ENCODE data around the gene COL4A2.

The COL4A2 gene

DNA sequence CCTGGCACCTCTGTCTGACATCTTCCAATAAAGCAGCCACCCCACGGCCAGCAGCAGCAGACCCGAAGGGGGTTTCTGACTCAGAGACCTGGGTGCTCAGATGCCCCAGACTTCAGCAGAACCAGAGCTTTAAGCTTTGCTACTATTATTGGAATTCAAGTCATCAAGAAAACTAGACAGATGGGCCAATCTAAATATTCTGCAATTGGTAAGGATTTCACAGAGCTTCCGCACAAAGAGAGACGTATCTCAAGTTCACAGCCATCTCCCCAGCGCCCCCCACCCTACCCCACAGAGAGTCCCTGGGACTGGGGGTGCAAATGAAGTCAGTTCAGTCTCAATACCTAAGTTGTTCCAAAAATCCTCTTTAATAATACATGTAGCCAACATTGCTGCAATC, 215.6 kb downstream of the COL4A2 start:
- Histone ChIP-seq H3K4me3 (IDR thresholded peaks at IDR 0.05; ENCODE audit: insufficient read depth, low read depth, low read length) (no peak overlapping the region), H3K27me3 (ENCODE audit: insufficient read depth, low read depth) (no peaks in the 10 kb centered on the region), H3K9ac (no peak overlapping the region), H3K79me2 (ENCODE audit: insufficient read depth, low read depth) (no peaks in the 10 kb centered on the region), H3K36me3 (ENCODE audit: insufficient read depth) (no peaks in the 10 kb centered on the region), H3K27ac (no peak overlapping the region), H3K4me2 (no peak overlapping the region), H3K4me1 (ENCODE audit: low read depth, poor library complexity, severe bottlenecking) (peaks cover 29% of the 10 kb centered on the region), H4K20me1 (ENCODE audit: insufficient read depth) (no peaks in the 10 kb centered on the region), H2AFZ (ENCODE audit: low read depth) (no peak overlapping the region)
- TF ChIP-seq, protein P1, sequence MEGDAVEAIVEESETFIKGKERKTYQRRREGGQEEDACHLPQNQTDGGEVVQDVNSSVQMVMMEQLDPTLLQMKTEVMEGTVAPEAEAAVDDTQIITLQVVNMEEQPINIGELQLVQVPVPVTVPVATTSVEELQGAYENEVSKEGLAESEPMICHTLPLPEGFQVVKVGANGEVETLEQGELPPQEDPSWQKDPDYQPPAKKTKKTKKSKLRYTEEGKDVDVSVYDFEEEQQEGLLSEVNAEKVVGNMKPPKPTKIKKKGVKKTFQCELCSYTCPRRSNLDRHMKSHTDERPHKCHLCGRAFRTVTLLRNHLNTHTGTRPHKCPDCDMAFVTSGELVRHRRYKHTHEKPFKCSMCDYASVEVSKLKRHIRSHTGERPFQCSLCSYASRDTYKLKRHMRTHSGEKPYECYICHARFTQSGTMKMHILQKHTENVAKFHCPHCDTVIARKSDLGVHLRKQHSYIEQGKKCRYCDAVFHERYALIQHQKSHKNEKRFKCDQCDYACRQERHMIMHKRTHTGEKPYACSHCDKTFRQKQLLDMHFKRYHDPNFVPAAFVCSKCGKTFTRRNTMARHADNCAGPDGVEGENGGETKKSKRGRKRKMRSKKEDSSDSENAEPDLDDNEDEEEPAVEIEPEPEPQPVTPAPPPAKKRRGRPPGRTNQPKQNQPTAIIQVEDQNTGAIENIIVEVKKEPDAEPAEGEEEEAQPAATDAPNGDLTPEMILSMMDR (conservative IDR thresholded peaks at IDR 0.05; ENCODE audit: low read depth, low read length): no peak

DNA sequence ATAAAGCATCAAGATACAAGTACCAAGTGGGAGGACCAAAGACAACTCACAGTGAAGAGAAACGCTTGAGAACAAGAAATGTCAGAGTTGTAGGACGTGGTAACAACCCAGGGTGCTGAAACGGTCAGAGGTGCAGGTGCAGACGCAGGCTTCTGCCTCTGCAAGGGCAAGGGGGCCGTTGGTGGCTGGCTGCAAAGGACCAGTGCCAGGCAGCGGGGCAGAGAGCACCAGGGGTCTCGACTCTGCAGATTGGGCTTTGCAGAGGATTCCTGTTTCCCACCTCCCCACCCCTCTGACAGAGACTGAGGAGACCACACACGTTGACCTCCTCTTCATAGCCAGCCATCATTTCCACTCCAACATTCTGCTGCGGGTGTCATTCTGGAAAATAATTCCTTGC, 216.1 kb downstream of the COL4A2 start:
- no peaks in the 10 kb centered on the region for H4K20me1 ChIP-seq (ENCODE audit: insufficient read depth)
- no peaks in the 10 kb centered on the region for H3K27me3 ChIP-seq (ENCODE audit: insufficient read depth, low read depth)
- H3K36me3 ChIP-seq (ENCODE audit: insufficient read depth): no peaks in the 10 kb centered on the region
- H3K79me2 ChIP-seq (ENCODE audit: insufficient read depth, low read depth): no peaks in the 10 kb centered on the region
- peaks cover 29% of the 10 kb centered on the region for H3K4me1 ChIP-seq (ENCODE audit: low read depth, poor library complexity, severe bottlenecking)
- TF ChIP-seq, protein P1 (conservative IDR thresholded peaks at IDR 0.05; ENCODE audit: low read depth, low read length): no peak
- H3K27ac ChIP-seq: no peak overlapping the region
- H3K9ac ChIP-seq: no peak overlapping the region
- H3K4me2 ChIP-seq: no peak overlapping the region
- H3K4me3 ChIP-seq (IDR thresholded peaks at IDR 0.05; ENCODE audit: insufficient read depth, low read depth, low read length): no peak overlapping the region
- H2AFZ ChIP-seq (ENCODE audit: low read depth): no peak overlapping the region

DNA sequence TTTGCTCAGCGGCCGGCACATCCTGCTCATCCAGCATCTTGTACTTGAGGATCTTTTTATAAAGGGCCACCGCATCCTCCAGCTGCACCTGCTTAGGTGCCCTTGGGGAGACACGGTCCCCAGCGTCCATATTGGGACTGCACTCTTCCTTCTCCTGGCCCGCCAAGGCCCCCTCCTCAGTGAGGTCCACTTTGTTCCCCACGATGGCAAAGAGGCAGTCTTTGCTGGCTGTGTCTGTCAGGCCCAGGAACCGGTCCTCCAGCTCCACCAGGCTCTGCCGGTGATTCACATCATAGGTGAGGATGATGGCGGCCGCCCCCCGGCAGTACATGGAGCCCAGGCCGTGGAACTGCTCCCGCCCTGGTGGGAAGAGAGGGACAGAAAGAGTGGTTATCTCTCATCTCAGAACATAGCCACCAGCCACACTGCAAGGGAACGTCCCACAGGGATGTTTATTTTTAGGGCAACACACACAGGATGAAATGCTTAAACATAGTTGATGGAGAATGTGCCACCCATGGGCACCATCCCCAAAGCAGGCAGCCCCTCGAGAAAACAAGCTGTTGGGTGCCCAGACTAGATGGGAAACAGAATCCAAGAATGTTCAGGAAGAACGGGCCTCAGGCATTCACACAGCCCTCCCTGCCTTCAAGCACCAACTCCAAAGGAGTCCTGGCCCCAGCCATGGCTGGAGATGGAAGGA, 216.9 kb downstream of the COL4A2 start:
- Histone ChIP-seq H4K20me1 (ENCODE audit: insufficient read depth) (no peaks in the 10 kb centered on the region), H3K27ac (no peak overlapping the region), H3K4me2 (peak overlapping the region; percentile 73; the same call in 1 of the 2 replicates), H3K79me2 (ENCODE audit: insufficient read depth, low read depth) (no peaks in the 10 kb centered on the region), H3K4me1 (ENCODE audit: low read depth, poor library complexity, severe bottlenecking) (peaks cover 29% of the 10 kb centered on the region), H3K9ac (no peak overlapping the region), H3K4me3 (IDR thresholded peaks at IDR 0.05; ENCODE audit: insufficient read depth, low read depth, low read length) (no peak overlapping the region), H3K27me3 (ENCODE audit: insufficient read depth, low read depth) (no peaks in the 10 kb centered on the region), H2AFZ (ENCODE audit: low read depth) (peak overlapping the region; percentile 61; the same call in 1 of the 2 replicates), H3K36me3 (ENCODE audit: insufficient read depth) (no peaks in the 10 kb centered on the region)
- TF ChIP-seq, protein P1 (conservative IDR thresholded peaks at IDR 0.05; ENCODE audit: low read depth, low read length): no peak

DNA sequence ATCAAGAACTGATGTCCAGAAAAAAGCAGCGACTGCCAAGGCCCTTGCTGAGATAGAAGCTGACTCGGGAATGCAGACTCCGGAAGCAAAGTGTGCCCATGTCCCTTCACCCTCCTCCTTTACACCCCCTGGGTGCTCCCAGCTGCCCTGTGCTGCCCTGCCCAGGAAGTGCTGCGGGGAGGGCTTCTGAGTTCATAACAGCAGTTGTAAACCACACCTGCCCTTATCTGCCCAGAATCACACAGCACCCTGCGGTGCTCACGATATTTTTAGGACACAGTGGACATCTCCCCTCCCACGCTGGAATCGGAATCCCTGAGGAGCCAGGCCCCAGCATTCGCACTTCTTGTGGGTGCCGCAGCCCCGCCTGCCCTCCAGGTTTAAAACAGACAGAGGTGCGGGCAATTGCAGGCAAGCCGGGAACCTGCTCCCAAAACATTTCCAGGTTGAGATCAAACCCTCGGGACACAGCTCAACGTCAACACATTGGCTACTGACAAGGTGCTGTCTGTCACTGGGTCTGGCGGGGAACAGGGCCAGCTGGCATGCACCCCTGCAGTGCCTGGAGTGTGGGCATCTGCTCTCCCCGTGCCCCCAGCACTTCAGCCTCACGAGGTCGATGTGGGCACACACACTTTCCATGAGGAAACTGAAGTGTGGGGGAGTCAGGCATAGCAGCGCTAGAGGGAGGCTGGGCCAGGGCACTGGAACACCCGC, 217.6 kb downstream of the COL4A2 start:
- H3K36me3 ChIP-seq (ENCODE audit: insufficient read depth): no peaks in the 10 kb centered on the region
- H4K20me1 ChIP-seq (ENCODE audit: insufficient read depth): no peaks in the 10 kb centered on the region
- H3K4me3 ChIP-seq (IDR thresholded peaks at IDR 0.05; ENCODE audit: insufficient read depth, low read depth, low read length): no peak overlapping the region
- TF ChIP-seq, protein P1 (conservative IDR thresholded peaks at IDR 0.05; ENCODE audit: low read depth, low read length): no peak
- no peaks in the 10 kb centered on the region for H3K27me3 ChIP-seq (ENCODE audit: insufficient read depth, low read depth)
- H3K79me2 ChIP-seq (ENCODE audit: insufficient read depth, low read depth): no peaks in the 10 kb centered on the region
- H3K4me1 ChIP-seq (ENCODE audit: low read depth, poor library complexity, severe bottlenecking): peaks cover 29% of the 10 kb centered on the region
- peak overlapping the region; percentile 50 for H3K27ac ChIP-seq
- H3K9ac ChIP-seq: peak overlapping the region; percentile 15; the same call in 1 of the 2 replicates
- peak overlapping the region; percentile 61; the same call in 1 of the 2 replicates for H2AFZ ChIP-seq (ENCODE audit: low read depth)
- H3K4me2 ChIP-seq: peak overlapping the region; percentile 73
